GM20431 (cell line): ENCODE data around the gene TGM5.
"Not testable (repeated sequence)": the region's sequence is repeated elsewhere in the genome, so short reads cannot be mapped to it uniquely, and the experiment has no call there.

Experiments used
- in situ Hi-C: fragments of 300-500 bp; cut with MseI, MboI; formaldehyde crosslinking; loops from one replicate; pipeline ENCODE4 v1.15.0; 2020; ENCODE audit warnings: low sequenced_read_pairs; ENCODE audit not compliant: unreplicated experiment

TGM5 gene

DNA sequence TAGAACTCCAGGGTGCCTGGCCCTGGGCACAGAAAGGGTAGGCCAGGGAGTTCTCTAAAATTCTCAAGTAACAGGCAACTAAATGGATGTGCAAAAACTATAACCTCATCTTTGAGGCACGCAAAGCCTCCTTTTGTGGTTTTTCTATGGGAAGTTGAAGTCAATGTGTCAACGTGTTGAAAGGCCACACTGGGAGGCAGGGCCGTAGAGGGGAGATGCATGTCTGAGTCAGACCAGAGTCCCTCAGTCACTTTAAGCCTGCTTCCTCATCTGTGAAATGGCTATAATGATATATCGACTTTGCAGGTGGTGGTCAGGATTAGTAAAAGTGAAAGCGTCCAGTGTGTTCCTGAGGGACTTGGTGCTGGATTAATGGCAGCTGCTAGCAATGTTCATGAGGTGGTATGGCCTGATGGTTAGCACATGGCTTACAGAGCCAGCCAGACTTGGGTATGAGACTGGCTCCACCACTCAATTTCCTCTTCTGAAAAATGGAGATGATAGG is 17.0 kb downstream of the TGM5 start:
- in situ Hi-C loops, result no loop called here

GRCh38 chr15:43249236-43249635 is 17.5 kb downstream of the TGM5 start:
- in situ Hi-C loops, result no loop called here

DNA sequence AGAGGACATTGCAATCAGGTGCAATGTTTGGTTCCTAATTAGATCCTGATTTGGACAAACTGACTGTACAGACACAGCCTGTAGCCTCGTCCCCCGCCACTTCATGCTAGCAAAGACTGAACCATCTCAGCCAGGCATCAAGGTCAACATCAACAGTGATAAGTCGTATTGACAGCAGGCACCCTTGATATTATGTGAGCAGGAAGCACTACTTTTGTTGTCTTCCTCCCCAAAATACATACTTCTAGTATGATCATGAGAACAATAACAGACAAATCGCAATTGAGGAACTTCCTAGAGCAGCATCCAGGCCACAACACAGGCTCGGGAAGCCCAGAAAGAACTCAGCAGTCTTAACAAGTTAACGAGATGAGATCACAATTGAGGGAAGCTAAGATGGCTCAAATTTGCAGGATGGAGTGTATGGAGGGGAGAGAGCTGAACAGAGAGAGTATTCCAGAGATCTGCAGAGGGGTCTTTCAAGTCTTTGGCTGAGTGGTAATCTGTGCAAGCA is 20.4 kb downstream of the TGM5 start:
- in situ Hi-C loops, result no loop called here

DNA sequence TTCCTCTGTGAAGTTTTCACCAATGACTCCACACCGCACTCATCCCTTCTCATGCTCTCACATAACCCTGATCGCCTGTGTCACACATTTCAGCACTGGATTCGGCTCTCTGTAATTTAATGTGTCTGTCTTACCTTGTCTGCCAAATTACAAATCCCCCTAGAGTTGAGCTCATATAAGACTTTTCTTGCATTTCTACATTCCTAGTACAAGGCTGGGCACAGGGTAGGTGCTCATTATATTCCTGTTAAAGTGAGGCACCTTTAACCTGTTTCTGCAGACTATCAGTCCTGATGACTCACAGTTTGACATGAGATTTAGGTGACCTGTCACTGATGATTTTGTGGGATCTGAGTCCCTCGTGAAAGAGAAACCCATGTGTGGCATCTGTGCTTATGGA is 22.6 kb downstream of the TGM5 start:
- in situ Hi-C loops, result no loop called here

GRCh38 chr15:43243020-43243645 is 23.6 kb downstream of the TGM5 start:
- in situ Hi-C loops, result no loop called here

DNA sequence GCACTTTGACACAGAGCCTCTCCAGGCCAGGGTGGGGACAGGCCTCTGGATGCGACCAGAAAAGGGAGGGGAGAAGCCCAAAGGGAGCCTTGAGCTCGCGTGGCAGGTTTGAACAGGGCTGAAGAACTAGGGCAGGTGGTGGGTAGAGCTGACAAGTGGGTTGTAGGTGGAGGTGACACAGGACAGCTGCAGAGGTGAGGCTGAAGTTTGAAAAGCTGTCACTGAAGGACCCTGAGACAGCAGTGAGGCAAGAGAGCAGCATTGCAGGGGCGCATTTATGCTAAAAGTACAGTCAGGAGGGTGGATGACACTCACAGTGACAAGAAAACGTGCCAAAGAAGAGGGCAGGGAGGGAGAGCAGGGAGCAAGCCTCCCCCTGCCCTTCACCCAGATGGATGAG is 24.1 kb downstream of the TGM5 start:
- in situ Hi-C loops, result no loop called here

- in situ Hi-C loops, result no loop called here
These were observed 25.6 kb downstream of the TGM5 start for GRCh38 chr15:43241100-43241499.

DNA sequence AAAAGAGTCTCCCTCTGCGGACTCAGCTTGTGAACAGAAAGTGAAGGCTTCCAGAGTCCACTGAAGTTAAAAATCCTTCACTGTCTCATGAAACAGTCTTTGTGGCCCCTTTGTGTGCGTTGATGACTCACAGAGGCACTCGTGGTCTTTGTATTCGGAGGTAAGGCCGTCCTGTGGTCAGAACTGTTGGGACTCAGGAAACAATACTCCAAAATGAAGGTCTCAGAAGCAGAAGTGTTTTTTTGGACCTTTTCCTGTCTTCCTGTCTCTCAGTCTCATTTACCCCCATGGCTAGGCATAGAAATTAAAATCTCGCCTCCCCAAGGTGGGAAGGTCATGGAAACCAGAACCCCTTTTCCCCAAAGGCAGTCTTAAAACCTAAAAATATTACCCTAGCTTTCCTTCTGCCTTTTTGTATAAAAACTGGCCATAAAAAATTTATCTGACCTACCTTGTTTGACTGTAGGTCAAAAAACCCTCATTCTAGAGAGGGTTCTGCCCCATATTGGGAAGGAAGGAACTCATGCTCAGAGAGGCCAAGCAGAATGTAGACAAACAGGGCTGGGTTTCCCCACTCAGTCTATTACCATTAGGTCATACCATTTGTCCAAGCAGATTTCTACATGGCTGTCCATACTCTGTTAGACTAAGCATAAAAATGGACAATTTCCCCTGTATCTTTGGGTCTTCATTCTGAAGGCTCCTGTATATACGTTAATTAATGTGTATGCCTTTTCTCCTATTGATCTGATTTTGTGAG is 26.8 kb downstream of the TGM5 start:
- in situ Hi-C loops, result no loop called here

DNA sequence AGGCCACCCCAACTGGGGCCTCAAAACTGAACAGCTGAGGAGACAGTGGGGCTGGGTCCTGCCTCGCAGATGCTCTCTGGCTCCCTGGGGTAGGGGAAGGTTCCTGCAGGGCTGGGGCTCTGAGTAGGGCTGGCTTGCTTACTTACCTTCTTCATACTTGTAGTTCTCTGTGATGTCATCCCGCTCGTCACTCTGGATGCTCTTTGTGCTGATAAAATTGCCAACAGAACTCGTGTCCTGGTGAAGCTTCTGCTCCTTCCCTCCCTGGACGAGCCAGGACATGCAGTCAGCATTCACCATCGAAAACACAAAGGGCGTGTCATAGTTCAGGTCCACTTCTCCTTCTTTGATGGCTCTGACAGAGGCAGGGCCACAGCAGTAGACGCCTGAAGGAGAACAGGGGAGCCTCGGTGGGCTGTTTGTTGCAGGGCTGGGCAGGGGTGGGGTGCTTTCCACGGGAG is 28.0 kb downstream of the TGM5 start:
- in situ Hi-C loops, result no loop called here

DNA sequence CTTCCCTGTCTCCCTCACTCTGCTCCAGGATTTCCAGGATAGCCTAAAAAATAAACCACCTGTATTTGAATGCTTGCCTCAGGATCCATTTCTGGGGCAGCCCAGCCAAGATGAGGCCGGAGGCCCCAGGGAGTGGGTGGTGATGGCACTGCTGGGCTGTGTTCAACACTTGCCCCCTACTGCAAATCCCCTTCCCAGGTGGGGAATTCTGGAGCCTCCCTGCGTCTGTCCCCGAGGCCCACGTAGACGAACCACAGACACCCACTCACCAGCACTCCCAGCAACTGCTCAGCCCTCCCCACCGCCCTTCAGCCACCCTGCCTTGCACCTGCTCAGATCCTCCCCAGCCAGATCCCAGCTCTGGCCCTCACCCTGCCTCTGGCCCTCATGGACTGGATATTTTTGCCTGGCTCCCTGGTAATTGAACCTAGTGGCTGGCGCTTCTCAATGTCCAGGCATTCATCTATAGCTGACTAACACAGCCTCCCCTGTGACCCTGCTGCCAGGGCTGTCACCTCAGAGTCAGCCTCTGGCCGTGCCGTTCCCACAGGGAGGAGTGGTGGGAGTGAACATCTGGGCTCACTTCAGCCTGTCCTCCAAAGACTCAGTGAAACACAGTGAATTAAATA is 28.8 kb downstream of the TGM5 start:
- in situ Hi-C loops, result no loop called here

DNA sequence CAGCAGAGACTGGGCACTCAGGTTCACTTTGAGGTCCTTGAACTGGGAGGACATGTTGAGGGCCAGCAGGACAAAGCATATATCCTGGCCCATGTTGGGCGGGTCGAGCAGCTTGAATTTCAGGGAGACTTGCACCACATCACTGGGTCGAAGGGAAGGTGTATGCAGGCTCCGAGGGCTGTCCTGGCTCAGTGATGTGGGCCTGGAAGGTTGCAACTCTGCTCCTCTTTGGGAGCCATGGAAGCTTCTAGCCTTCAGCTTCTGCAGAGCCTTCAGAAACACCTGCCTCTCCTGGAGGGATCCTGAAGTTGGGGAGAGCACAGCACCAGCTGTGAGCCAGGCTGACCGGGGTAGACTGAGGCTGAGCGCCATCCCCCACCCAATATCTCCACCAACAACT is 31.2 kb downstream of the TGM5 start:
- in situ Hi-C loops, result no loop called here

GRCh38 chr15:43232289-43232874 is 34.3 kb downstream of the TGM5 start:
- in situ Hi-C loops, result no loop called here

- in situ Hi-C loops, result no loop called here
These were observed 36.0 kb downstream of the TGM5 start for GRCh38 chr15:43230640-43231115.

- in situ Hi-C loops, result no loop called here
These were observed 36.8 kb downstream of the TGM5 start for GRCh38 chr15:43229977-43230376.

DNA sequence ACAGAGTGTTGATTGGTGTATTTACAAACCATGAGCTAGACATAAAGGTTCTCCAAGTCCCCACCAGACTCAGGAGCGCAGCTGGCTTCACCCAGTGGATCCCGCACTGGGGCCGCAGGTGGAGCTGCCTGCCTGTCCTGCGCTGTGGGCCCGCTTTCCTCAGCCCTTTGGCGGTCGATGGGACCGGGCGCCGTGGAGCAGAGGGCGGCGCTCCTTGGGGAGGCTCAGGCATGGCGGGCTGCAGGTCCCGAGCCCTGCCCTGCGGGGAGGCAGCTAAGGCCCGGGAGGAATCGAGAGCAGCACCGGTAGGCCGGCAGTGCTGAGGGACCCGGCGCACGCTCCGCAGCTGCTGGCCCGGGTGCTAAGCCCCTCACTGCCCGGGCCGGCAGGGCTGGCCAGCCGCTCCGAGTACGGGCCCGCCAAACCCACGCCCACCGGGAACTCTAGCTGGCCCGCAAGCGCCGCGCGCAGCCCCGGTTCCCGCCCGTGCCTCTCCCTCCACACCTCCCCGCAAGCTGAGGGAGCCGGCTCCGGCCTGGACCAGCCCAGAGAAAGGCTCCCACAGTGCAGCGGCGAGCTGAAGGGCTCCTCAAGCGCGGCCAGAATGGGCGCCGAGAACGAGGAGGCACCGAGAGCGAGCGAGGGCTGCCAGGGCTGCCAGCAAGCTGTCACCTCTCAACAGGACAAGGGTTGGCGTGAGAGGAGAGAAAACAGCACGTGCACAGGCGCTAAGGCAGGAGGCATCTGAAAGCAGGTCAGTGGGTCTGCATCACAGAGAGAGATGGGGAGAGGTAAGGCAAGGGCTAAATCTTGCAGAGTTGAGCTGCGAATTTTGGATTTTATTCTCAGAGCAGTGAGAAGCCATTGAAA is 40.1 kb downstream of the TGM5 start:
- in situ Hi-C loops, result no loop called here

DNA sequence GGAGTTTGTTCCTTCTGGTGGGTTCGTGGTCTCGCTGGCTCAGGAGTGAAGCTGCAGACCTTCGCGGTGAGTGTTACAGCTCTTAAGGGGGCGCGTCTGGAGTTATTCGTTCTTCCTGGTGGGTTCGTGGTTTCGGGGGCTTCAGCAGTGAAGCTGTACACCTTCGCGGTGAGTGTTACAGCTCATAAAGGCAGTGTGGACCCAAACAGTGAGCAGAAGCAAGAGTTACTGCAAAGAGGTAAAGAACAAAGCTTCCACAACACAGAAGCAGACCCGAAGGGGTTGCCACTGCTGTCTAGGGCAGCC is 40.8 kb downstream of the TGM5 start:
- in situ Hi-C loops, result not testable (repeated sequence)

DNA sequence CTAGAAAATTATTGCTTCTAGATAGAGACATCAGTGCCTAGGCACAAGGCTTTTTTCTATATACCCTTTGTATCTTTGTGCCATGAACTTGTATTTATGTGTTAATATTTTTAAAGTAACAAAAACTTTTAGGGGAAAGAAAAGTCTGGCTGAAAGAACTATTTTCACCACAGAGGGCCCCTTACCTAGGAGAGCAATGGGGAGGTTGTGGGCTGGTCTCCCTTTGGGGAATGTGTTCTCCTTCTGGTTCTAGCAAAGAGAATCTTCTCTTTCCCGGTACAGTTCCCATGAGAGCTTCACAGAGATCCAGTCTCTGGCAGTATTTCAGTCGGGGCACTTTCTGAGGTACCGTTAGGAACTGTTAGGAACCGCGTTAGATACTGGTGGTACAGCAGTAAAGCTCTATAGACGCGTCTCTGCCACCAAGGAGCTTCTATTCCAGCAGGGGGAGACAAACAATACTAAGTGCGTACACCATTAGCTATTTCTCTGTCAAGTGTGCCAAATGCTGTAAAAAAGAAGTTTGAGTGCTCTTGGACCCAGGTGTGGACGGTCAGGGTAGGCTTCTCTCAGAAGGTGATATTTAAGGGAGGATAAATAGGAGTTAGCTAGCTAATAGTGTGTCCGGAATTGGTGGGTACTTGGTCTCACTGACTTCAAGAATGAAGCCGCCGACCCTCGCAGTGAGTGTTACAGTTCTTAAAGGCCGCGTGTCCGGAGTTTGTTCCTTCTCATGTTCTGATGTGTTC is 41.4 kb downstream of the TGM5 start:
- in situ Hi-C loops, result no loop called here

- in situ Hi-C loops, result no loop called here
These were observed 45.3 kb downstream of the TGM5 start for GRCh38 chr15:43221422-43221821.

- in situ Hi-C loops, result no loop called here
These were observed 45.7 kb downstream of the TGM5 start, which contains the start of gene EPB42 for GRCh38 chr15:43220991-43221403. Gene EPB42, minus strand, starts transcription at chr15:43221018. Its CDS starts 193 bp downstream, at chr15:43220825.
